ENCODE measurements around the gene SKP1.

GRCh38 chr5:134206627-134207160, 29.9 kb upstream of the SKP1 start:
- TF ChIP-seq CTCF (IDR thresholded peaks at IDR 0.05) = no peak
- no peak for TF ChIP-seq POLR2A (IDR thresholded peaks at IDR 0.05)
